ENCODE data around the gene AADACL2. TPM values are rescaled to one million over a fixed set of nuclear protein-coding genes. Genes with fewer than 3 reads are reported as not detected.
A peak's percentile ranks its signal among the peaks of the same experiment; 100 is the strongest.

The AADACL2 gene
- total RNA-seq, 1 experiment from 2014 or later, result not detected

DNA sequence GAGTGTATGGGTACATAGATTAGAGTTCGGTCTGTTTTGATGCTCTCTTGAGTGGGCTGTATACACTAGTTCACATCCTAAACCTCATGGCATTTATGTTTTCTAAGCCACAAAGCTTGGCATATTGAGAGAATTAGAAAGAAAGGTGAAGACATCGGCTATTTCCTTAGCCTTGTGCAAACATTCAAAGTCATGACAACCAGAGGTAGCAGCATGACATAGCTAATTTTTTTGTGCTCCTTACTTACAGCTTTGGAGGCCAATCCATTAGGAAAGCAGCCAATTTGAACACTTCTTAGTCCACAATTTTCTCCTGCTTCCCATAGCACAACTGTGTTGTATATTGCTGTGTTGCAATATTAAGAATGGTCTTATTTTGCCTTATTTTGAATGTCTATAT lies 58.7 kb downstream of the AADACL2 start:
- H3K27ac Mint-ChIP-seq (ENCODE audit: low read depth, unreplicated experiment), result no peak overlapping the region

GRCh38 chr3:151793636-151794035 lies 59.9 kb downstream of the AADACL2 start:
- no TSS peak for BruUV-seq (replicated peaks)
- no peak overlapping the region for H3K27ac Mint-ChIP-seq (ENCODE audit: low read depth, unreplicated experiment)

More for the DNA sequence above, 58.7 kb downstream of the AADACL2 start:
- no peak for TF ChIP-seq CTCF (IDR thresholded peaks at IDR 0.05; ENCODE audit: unreplicated experiment)
- CTCF ChIA-PET, result interaction anchor here (0.7 kb wide), 1 partner anchor 325 kb away, joined by 3 read pairs; no protein-coding TSS in a partner anchor
- no peak overlapping the region for H3K4me3 Mint-ChIP-seq (ENCODE audit: unreplicated experiment)
- POLR2A ChIA-PET, result interaction anchor here (0.6 kb wide), 1 partner anchor 782 kb away, joined by 3 read pairs; no protein-coding TSS in a partner anchor
- no peaks in the 10 kb centered on the region for H3K36me3 Mint-ChIP-seq (ENCODE audit: insufficient read depth, unreplicated experiment)
- BruUV-seq (replicated peaks), result no TSS peak
- H3K27me3 Mint-ChIP-seq (ENCODE audit: insufficient read depth, unreplicated experiment), result no peaks in the 10 kb centered on the region
- no peaks in the 10 kb centered on the region for H3K4me1 Mint-ChIP-seq (ENCODE audit: insufficient read depth, unreplicated experiment)
- intact Hi-C loops (cut with micrococcal nuclease), result no loop called here
- H3K9me3 Mint-ChIP-seq (ENCODE audit: unreplicated experiment), result no peaks in the 10 kb centered on the region
- DNase-seq (ENCODE audit: unreplicated experiment), result no peak

DNA sequence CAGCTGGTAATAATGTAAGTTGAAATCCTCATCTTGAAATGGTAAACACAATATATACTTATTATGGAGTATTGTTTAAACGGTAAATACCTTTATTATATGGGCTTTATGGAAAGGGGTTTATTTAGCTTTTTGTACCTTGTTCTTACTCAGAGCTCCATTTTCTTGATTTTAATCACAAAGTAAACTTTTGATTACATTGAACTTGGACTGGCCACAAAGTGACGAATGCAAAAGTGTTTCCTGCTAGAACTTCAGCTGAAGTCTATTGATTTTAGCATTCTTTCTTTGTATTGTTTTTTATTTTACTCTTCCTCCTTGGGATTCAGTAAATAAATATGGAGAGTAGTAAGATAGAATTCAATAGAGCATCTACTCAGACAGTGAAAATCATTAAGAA lies 60.4 kb downstream of the AADACL2 start:
- POLR2A ChIA-PET, result interaction anchor here (0.6 to 0.7 kb wide), 2 partner anchors 125 to 156 kb away, joined by 3 read pairs; no protein-coding TSS in a partner anchor
- no TSS peak for BruUV-seq (replicated peaks)
- Mint-ChIP-seq H3K36me3 (ENCODE audit: insufficient read depth, unreplicated experiment) (no peaks in the 10 kb centered on the region), H3K27me3 (ENCODE audit: insufficient read depth, unreplicated experiment) (no peaks in the 10 kb centered on the region), H3K9me3 (ENCODE audit: unreplicated experiment) (no peaks in the 10 kb centered on the region), H3K4me1 (ENCODE audit: insufficient read depth, unreplicated experiment) (no peaks in the 10 kb centered on the region), H3K27ac (ENCODE audit: low read depth, unreplicated experiment) (no peak overlapping the region), H3K4me3 (ENCODE audit: unreplicated experiment) (no peak overlapping the region)
- intact Hi-C loops (cut with micrococcal nuclease), result no loop called here
- no peak for TF ChIP-seq CTCF (IDR thresholded peaks at IDR 0.05; ENCODE audit: unreplicated experiment)
- CTCF ChIA-PET, result interaction anchor here (0.6 kb wide), 1 partner anchor 326 kb away, joined by 3 read pairs; no protein-coding TSS in a partner anchor
- no peak for DNase-seq (ENCODE audit: unreplicated experiment)

More at GRCh38 chr3:151793636-151794035, 59.9 kb downstream of the AADACL2 start:
- Mint-ChIP-seq H3K4me3 (ENCODE audit: unreplicated experiment) (no peak overlapping the region), H3K9me3 (ENCODE audit: unreplicated experiment) (no peaks in the 10 kb centered on the region), H3K4me1 (ENCODE audit: insufficient read depth, unreplicated experiment) (no peaks in the 10 kb centered on the region), H3K27me3 (ENCODE audit: insufficient read depth, unreplicated experiment) (no peaks in the 10 kb centered on the region), H3K36me3 (ENCODE audit: insufficient read depth, unreplicated experiment) (no peaks in the 10 kb centered on the region)
- intact Hi-C loops (cut with micrococcal nuclease), result no loop called here
- DNase-seq (ENCODE audit: unreplicated experiment), result no peak
- POLR2A ChIA-PET, result interaction anchor here (0.6 kb wide), 1 partner anchor 126 kb away, joined by 3 read pairs; no protein-coding TSS in a partner anchor
- CTCF ChIA-PET, result no interaction called here
- no peak for TF ChIP-seq CTCF (IDR thresholded peaks at IDR 0.05; ENCODE audit: unreplicated experiment)

- Mint-ChIP-seq H3K4me3 (ENCODE audit: unreplicated experiment) (no peak overlapping the region), H3K36me3 (ENCODE audit: insufficient read depth, unreplicated experiment) (no peaks in the 10 kb centered on the region), H3K4me1 (ENCODE audit: insufficient read depth, unreplicated experiment) (no peaks in the 10 kb centered on the region), H3K27me3 (ENCODE audit: insufficient read depth, unreplicated experiment) (no peaks in the 10 kb centered on the region), H3K9me3 (ENCODE audit: unreplicated experiment) (no peaks in the 10 kb centered on the region), H3K27ac (ENCODE audit: low read depth, unreplicated experiment) (no peak overlapping the region)
- intact Hi-C loops (cut with micrococcal nuclease), result no loop called here
- POLR2A ChIA-PET, result no interaction called here
- TF ChIP-seq CTCF (IDR thresholded peaks at IDR 0.05; ENCODE audit: unreplicated experiment), result no peak
- peak; percentile 62 for DNase-seq (ENCODE audit: unreplicated experiment)
- BruUV-seq (replicated peaks), result no TSS peak
- CTCF ChIA-PET, result interaction anchor here (0.9 kb wide), 1 partner anchor 19 kb away, joined by 3 read pairs; the partner anchor contains the start of gene AADAC
Measured at GRCh38 chr3:151795276-151795675, 61.5 kb downstream of the AADACL2 start.

Data from MCF 10A (cell line).